Activated CD8-positive, alpha-beta T cell treated with anti-CD3 and anti-CD28 coated beads, Interleukin-2, amount 10 ng/mL, durations not matched to agents 7 days and 5 days (primary cell): ENCODE data around the gene TNPO1. TPM values are rescaled to one million over a fixed set of nuclear protein-coding genes. Genes with fewer than 3 reads are reported as not detected.

Source experiments
- ATAC-seq: fragments of 150-1000 bp; cut with Tn5 transposase; one replicate; pipeline ENCODE4 v1.10.0; 2021; ENCODE audit warnings: moderate library complexity
- CTCF ChIA-PET: fragments of 350-600 bp; sonication (Branson Sonifier 250); formaldehyde crosslinking; loops from one replicate; lab custom pipeline; 2021; ENCODE audit warnings: antibody characterized with exemption; lab: Charles Lee
- POLR2A ChIA-PET: fragments of 350-600 bp; sonication (Branson Sonifier 250); formaldehyde crosslinking; loops from one replicate; lab custom pipeline; 2021; ENCODE audit warnings: antibody characterized with exemption; lab: Charles Lee
- DNase-seq: peaks from one replicate; pipeline ENCODE4 v3.0.0-alpha.2; 2020
- H3K27ac Mint-ChIP-seq: one replicate; pipeline ENCODE4 v1.8.0; 2021; ENCODE audit warnings: mild to moderate bottlenecking, mixed read lengths
- H3K27me3 Mint-ChIP-seq: one replicate; pipeline ENCODE4 v1.8.0; 2021; ENCODE audit warnings: low read depth, mixed read lengths
- H3K36me3 Mint-ChIP-seq: one replicate; pipeline ENCODE4 v1.8.0; 2021; ENCODE audit warnings: low read depth, mixed read lengths
- H3K4me1 Mint-ChIP-seq: one replicate; pipeline ENCODE4 v1.8.0; 2021; ENCODE audit warnings: low read depth, mixed read lengths
- H3K4me3 Mint-ChIP-seq: one replicate; pipeline ENCODE4 v1.8.0; 2021; ENCODE audit warnings: mild to moderate bottlenecking, mixed read lengths
- H3K9me3 Mint-ChIP-seq: one replicate; pipeline ENCODE4 v1.8.0; 2022; ENCODE audit warnings: mixed read lengths; ENCODE audit not compliant: insufficient read depth
- microRNA-seq: library from miRNA; unstranded; fragments of <30 nt; microRNA quantifications from one replicate; pipeline ENCODE4 v1.2.0, GENCODE V29; 2022
- total RNA-seq, 2 experiments: library from RNA; stranded (reverse); gene quantifications; one replicate each; pipeline ENCODE4 v1.2.3, GENCODE V29; 2021

The TNPO1 gene
- total RNA-seq, 2 experiments from 2014 or later: 75.9 to 90.2 TPM

- peak; percentile 96 for DNase-seq
- peak; percentile 97 for ATAC-seq
- Mint-ChIP-seq H3K36me3 (no peaks in the 10 kb centered on the region), H3K4me1 (peaks cover 16% of the 10 kb centered on the region), H3K27ac (peak within 1 kb of the TSS; percentile 69), H3K4me3 (peak within 1 kb of the TSS; percentile 90), H3K9me3 (no peaks in the 10 kb centered on the region), H3K27me3 (peaks cover 50% of the 10 kb centered on the region)
- CTCF ChIA-PET: interaction anchor here (1.0 to 2.1 kb wide), 6 partner anchors 43 to 495 kb away, joined by 3 to 6 read pairs (median 4); no protein-coding TSS in a partner anchor
- POLR2A ChIA-PET: no interaction called here
These were observed 139.4 kb downstream of the TNPO1 start, which contains the start of gene FCHO2 for GRCh38 chr5:72955768-72956323. Gene FCHO2, plus strand, starts transcription at chr5:72956041. Its CDS starts 56 bp downstream, at chr5:72956097.

DNA sequence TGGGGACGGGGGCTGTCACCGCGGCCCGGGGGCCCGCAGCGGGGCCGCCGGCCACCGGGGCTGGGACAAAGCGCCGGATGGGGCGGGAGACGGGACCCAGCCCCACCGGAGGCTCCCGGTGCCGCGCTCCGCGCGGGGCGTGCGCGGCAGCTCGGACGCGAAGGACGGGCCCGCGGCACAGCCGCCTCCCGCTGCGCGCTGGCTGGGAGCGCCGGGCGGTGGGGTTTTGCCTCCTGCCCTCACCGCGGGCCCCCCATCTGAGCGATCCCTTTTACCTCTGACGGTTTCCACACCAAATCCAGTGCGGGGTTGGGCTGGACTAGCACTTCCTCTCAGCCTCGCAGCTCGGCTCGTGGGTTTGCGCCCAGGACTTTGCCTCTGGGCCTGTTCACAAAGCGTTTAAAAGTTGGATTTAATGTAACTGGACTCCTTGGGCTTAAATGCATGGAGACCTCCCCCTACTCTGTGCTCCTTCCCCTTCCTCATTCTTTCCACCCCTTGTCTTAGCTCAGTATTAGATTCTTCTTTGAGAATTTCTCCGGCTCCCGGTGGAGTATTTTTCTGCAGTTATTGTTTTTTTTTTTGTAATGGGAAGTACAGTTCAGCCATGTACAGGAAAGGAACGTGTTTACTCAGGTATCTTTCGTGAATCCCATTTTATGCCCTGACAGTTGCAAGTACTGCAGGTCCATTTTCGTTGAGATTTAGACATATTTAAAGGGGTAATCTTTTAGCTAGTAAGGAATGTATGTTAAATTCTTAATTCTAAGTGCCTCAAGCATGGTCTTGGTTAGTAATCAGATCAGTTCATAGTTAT is 140.1 kb downstream of the TNPO1 start:
- H3K27me3 Mint-ChIP-seq: peaks cover 50% of the 10 kb centered on the region
- peaks cover 16% of the 10 kb centered on the region for H3K4me1 Mint-ChIP-seq
- H3K27ac Mint-ChIP-seq: no peak overlapping the region
- DNase-seq (peak; percentile 41), ATAC-seq (peak; percentile 46)
- peak overlapping the region; percentile 68 for H3K4me3 Mint-ChIP-seq
- CTCF ChIA-PET: interaction anchor here (1.0 to 2.1 kb wide), 5 partner anchors 43 to 494 kb away, joined by 3 to 6 read pairs (median 4); no protein-coding TSS in a partner anchor
- H3K36me3 Mint-ChIP-seq: no peaks in the 10 kb centered on the region
- no peaks in the 10 kb centered on the region for H3K9me3 Mint-ChIP-seq
- POLR2A ChIA-PET: no interaction called here

DNA sequence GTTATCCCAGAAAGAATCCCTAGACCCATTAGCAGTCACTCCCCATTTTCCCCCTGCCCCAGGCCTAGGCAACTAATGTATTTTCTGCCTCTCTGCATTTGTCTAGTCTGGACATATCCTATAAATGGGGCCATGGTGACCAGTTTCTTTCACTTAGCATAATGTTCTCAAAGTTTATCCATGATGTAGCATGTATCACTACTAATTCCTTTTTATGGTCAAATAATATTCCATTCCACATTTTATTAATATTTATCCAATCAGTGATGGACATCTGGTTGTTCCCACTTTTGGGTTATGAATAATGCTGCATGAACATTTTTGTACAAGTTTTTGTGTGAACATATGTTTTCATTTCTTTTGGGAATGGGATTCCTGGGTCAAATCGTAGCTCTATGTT is 140.9 kb downstream of the TNPO1 start:
- no peak for ATAC-seq
- H3K9me3 Mint-ChIP-seq: no peaks in the 10 kb centered on the region
- DNase-seq: no peak
- H3K27me3 Mint-ChIP-seq: peaks cover 46% of the 10 kb centered on the region
- no peak overlapping the region for H3K4me3 Mint-ChIP-seq
- H3K4me1 Mint-ChIP-seq: peaks cover 16% of the 10 kb centered on the region
- H3K36me3 Mint-ChIP-seq: no peaks in the 10 kb centered on the region
- H3K27ac Mint-ChIP-seq: no peak overlapping the region
- CTCF ChIA-PET: interaction anchor here (2.1 kb wide), 1 partner anchor 259 kb away, joined by 6 read pairs; no protein-coding TSS in a partner anchor
- POLR2A ChIA-PET: no interaction called here

DNA sequence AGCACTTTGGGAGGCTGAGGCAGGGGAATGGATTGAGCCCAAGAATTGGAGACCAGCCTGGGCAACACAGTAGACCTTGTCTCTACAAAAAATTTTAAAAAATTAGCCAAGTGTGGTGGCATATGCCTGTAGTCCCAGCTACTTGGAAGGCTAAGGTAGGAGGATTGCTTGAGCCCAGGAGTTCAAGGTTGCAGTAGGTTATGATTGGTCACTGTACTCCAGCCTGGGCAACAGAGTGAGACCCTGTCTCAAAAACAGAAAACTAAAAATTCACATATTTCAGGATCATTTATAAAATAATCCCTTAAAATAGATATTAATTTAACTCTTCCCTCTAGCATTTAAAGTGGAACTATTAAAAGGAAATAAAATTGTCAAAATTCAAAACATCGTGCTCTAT is 142.8 kb downstream of the TNPO1 start:
- H3K27me3 Mint-ChIP-seq: peaks cover 40% of the 10 kb centered on the region
- H3K4me3 Mint-ChIP-seq: no peak overlapping the region
- no peak overlapping the region for H3K27ac Mint-ChIP-seq
- H3K36me3 Mint-ChIP-seq: no peaks in the 10 kb centered on the region
- CTCF ChIA-PET: interaction anchor here (0.7 kb wide), 2 partner anchors 110 to 257 kb away, joined by 3 to 4 read pairs; no protein-coding TSS in a partner anchor
- peaks cover 16% of the 10 kb centered on the region for H3K4me1 Mint-ChIP-seq
- POLR2A ChIA-PET: no interaction called here
- H3K9me3 Mint-ChIP-seq: no peaks in the 10 kb centered on the region
- DNase-seq: no peak
- no peak for ATAC-seq

Small RNAs within 50 kb of the gene (microRNA-seq; reads per million reads assigned to microRNA genes)
- gene MIR4804: not detected

Other genes starting within 250 kb of the TNPO1 start
- gene FCHO2, start 139.4 kb downstream of the TNPO1 start, total RNA-seq: under 1 TPM; 0.34 to 0.47 TPM